GM18873 (cell line): ENCODE results near the gene SPTBN2.

ENCODE experiments used
- ATAC-seq: cut with Tn5 transposase; IDR thresholded peaks from one replicate; pipeline ENCODE4 v1.9.1; 2021; ENCODE audit warnings: mild to moderate bottlenecking, moderate library complexity, moderate number of reproducible peaks; ENCODE audit not compliant: unreplicated experiment, low FRiP score

Gene SPTBN2

DNA sequence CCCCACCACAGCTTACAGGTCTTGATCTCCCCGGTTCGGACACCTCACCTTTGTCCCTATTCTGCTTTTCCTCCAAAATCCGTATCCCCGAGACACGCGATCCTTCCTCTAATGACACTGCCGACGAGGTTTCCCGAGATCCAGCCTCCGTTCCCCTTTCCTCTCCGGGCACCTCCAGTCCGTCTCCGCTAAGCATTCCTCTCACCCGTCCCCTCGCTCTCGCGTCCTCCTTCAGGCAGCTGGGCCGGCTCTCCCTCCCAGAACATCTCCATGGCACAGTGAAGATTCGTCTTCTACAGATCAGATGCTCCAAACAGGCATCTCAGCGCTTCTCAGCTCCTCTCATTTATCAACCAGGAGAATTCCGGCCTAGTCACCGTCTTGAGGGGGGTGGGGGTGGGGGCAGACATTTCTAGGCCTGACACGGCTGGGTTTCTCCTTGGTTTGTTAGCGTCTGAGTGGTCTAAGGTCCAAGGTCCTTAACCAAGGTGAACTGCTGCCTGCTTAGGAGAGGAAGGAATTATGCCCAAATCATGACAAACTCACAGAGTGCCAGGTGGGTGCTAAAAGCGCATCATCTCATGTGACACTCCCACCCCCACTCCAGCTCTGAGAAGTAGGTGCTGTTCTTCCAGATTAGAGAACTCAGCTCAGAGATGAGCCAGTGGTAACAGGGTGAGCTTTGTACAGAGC, at the start of gene SPTBN2:
SPTBN2 (minus strand) TSS at position 524 of the 693 bp plus-strand sequence. CDS start 7,976 bp downstream, outside the sequence.
- ATAC-seq: no peak

DNA sequence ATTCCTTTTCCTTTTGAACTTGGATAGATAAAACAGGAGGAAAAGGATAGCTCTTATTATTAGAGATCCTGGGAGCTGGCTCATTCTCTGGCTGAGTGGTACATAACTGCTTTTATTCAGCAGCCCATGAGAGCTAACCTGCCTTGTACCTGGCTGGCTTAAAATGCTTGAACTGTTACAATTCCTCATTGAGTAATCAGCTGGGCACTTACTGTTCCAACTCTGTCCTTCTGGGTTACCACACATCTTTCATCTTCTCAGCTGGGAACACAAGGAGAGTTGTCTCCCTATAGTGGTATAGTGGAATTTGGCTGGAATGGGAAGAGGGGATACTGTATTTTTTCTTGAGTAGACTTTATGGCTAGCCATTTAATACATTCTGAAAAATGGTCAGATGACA, 39.8 kb upstream of the SPTBN2 start:
- ATAC-seq: no peak

DNA sequence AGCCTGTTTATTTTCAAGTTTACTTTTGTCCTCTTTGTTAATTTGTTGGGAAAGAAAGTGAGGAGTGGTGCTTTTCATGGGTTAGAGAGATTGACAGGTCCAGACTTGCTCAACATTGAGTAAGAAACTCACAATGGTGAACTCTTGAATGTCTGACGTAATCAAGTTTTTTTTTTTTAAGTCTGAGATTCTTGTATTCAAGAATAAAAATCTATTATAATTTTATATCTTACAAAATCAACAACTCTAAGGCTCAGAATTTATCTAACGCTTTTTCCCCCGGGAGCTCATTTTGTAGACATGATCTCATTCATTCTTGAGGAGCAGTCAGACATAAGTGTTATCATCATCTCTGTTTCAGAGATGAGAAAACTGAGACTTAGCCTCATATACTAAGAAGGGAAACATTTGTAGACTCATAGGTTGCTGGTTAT, 39.1 kb upstream of the SPTBN2 start:
- ATAC-seq: no peak

DNA sequence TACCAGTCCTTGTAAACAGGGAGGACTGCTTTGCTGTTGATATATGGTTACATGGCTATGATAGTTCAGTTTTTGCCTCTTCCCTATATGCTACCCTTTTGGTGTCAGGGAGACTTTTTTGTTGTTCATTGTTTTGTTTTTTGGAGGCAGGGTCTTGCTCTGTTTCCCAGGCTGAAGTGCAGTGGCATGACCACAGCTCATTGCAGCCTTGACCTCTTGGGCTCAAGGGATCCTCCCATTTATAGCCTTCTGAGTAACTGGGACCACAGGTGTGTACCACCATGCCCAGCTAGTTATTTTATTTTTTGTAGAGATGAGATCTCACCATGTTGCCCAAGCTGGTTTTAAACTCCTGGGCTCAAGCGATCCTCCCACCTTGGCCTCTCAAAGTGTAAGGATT, 38.6 kb upstream of the SPTBN2 start:
- no peak for ATAC-seq

DNA sequence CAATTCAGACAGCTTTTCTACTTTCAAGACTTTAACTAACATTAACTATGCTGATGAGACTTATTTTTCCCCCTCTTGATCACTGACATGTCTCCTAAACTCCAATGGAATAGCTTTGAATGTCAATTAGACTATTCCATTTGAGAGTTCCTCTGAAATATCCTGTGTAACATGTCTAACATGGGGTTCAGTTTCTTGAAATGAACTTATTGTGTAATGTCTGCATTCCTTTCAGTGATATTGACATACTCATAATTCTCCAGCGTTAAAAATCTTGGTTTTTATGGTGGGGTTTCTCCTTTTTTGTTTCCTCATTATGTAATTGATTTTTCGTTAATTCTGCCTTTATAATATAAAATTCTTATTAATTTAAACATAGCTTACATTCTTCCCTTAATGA, 37.7 kb upstream of the SPTBN2 start:
- ATAC-seq: no peak

DNA sequence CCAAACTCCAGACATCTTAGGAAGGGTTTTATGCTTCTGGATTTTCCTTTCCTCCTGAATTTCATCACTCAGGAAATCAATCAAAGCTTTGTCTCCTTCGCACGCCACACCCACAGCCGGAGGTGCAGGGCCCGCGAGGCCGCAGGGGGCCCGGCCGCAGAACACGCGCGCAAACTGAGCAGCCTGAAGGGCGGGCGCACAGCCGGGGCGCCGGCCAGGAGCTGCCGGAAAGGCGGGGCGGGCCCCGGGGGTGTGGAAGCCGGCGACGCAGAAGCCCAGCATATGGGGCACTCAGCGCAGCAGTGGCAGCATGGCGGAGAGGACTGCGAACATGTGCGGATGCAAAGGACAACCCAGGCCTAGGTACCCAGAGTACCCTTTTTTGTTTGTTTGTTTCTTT, 33.1 kb upstream of the SPTBN2 start:
- no peak for ATAC-seq

DNA sequence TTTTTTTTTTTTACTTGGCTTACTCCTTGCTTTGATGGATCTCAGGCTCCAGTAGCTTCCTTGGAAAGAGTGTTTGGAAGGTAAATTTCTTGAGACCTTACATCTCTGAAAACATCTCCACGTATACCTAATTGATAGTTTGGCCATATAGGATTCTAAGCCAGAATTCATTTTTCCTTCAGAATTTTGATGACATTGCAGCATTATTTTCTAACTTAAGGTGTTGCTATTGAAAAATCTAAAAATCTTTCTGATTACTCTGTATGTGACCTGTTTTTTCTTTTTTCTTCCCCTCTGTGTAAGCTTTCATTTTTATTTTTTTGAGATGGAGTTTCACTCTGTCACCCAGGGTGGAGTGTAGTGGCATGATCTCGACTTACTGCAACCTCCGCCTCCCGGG, 23.1 kb upstream of the SPTBN2 start:
- ATAC-seq: no peak

DNA sequence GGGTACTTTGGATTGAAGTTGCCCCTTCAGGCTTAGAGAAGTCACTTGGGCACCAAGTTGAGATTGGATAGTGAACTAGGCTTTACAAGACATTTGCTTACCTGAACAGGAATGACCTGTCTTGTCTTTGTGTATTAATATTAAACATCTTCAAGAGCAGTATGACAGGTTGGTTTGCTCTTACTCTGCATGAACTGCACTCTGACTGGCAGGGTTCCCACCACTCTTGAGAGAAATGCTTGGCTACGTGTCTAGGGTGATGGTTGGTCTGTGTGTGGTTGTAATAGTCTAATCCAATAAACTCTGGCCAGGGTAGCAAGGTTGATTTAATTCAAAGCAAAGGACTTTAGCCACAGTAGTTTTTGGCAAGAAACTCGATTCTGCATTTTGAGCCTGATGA, 20.1 kb upstream of the SPTBN2 start:
- ATAC-seq: no peak

DNA sequence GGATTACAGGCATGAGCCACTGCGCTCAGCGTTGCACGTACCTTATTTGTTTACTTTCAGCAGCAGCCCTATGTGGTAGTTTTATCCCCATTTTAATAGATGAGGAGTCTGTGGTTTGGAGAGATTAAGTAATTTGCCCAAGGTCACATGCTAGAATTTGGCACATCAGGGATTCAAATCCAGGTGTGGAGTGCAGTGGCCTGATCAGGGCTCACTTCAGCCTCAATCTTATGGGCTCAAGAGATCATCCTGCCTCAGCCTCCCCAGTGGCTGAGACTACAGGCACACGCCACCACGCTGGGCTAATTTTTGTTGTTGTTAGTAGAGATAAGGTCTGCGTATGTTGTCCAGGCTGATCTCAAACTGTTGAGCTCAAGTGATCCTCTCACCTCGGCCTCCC, 18.5 kb upstream of the SPTBN2 start:
- ATAC-seq: no peak

DNA sequence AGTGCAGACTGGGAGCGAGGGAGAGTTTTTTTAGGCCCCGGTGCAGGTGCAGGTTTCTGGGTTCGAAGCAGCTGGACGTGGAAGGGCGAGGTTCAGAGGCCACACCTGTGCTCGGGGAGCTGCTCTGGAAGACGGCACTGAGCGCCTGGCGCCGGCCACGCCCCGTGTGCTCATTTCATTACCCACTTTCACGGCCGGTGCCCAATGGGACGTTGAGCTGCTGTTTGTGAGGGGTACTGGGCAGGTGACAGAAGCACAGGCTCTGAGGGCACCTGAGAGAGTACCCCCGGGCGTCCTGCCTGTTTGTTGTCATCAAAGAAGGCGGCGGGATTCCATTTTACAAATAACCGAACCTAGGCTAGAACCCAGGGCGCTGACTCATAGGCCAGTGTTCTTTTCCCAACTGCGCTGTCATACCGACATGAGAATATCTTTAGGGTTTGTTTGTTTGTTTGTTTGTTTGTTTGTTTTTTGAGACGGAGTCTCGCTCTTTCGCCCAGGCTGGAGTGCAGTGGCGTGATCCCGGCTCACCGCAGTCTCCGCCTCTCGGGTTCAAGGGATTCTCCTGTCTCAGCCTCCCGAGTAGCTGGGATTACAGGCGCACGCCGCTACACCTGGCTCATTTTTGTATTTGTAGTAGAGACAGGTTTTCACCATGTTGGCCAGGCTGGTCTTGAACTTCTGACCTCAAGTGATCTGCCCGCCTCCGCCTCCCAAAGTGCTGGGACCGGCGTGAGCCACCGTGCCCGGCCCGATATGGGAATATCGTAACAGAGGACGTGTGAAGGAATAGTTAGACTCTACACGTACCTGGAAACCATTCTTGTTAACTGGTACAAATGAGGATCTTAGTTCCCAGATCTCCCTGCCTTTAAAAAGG, 16.6 kb upstream of the SPTBN2 start:
- peak; percentile 29 for ATAC-seq

DNA sequence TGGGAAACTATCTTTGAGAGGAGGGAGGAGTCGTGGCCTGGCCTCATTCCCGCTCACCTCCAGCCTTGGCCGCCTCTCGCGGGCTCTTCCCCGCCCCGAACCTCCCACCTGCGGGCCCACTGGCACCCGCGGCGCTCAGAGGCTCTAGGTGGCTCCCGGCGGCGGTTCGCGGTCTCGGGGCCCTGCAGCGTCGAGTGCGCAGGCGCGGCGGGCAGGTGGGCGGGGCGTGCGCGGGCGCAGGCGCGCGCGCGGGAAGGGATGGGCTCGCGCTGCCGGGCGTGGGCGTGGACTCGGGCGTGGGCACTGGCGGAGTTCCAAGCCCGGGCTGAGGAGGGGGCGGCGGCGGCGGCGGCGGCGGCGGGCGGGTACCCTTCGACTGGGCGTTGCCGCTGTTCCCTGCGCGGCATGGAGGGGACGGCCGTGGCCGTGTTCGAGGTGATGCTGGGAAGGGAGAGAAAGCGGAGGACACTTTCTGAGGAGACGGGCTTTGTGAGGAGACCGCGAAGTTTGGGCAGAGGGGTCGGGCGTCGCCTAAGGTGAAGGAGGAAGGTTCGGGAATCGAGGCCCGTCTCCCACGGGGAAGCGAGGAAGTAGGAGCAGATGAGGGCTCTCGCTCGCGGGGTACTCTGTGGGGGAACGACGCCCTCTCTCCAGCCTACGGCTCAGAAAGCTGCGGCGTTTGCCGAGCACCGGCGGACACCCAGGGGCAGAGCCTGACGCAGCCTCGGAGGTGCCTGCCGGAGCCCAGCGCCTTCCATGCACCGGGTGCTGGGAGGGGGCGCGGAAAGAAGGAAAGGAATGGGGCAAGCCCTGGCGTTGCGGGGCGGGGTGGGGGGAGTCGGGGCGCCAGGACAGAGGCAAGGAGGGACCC, 15.7 kb upstream of the SPTBN2 start:
- ATAC-seq: peak; percentile 43

DNA sequence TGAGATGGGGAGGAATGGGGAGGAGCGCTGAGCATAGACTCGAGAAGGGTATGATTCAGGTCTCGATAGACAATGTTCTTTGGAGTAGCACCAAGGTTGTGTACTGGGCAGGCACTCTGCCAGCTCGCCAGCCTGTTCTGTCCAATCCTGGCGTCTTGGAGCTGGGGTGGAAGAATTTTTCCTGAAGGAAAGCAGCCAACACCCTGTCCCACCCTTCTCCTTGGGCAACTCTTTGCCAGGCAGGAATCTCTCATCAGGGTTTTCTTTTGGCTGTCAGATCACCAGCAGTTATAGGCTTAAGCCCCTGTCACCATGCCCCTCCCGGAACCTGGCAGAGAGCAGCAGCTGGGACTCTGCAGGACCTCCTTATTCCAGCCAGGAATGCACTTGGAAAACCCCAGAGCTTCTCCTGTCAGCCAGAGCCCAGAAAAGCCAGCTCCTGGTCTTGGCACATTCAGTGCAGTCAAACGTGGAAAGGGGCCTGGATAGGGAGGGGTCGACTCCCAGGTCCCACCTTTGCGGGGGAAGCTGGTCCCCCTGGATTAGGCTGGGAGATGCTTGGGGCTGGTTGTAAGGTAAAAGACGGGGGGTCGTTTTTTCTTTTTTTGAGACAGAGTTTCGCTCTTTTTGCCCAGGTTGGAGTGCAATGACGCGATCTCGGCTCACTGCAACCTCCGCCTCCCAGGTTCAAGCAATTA, 14.4 kb upstream of the SPTBN2 start:
- ATAC-seq: no peak

DNA sequence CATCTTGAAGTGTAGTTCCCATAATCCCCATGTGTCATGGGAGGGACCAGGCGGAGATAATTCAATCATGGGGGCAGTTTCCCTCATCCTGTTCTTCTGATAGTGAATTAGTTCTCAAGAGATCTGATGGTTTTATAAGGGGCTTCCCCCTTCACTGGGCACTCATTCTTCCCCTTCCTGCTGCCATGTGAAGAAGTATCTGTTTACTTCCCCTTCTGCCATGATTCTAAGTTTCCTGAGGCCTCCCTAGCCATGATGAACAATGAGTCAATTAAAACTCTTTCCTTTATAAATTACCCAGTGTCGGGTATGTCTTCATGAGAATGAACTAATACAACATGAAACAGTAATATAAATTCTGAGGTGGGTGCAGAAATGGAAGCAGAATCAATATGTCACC, 12.1 kb upstream of the SPTBN2 start:
- no peak for ATAC-seq

DNA sequence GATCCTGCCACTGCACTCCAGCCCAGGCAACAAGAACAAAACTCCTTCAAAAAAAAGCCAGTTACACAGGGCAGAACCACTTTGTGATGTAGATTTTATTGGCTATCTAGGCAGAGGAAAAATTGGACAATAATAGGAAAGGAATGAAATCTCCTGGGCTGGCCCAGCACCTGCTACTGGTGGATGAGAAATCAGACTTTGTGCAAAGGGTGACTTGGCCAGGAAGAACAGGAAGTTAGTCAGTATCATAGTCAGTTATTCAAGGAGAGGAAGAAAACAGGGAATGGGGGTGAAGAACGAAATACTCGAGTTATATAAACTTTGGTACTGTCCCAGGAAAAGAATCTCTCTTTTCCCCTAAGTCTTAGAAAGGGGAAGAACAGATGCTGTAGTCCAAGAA, 11.0 kb upstream of the SPTBN2 start:
- ATAC-seq: no peak

DNA sequence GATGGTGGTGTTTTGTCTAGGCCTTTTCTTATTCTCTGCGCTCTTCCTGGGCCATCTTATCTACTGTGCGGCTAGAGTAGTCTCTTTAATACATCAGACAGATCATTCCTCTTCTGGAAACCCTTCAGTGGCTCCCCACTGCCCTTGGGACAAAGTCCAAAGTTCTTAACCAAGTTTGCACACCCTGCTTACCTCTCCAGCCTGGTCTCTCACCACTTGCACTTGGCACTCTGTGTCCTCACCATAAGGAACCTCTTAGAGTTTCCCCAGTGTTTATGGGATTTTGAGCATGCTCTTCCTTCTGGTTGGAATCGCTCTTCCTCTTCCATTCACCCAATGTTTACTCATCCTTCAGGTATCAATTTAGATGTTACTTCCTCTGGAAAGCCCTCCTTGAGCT, 5.2 kb upstream of the SPTBN2 start:
- ATAC-seq: no peak

DNA sequence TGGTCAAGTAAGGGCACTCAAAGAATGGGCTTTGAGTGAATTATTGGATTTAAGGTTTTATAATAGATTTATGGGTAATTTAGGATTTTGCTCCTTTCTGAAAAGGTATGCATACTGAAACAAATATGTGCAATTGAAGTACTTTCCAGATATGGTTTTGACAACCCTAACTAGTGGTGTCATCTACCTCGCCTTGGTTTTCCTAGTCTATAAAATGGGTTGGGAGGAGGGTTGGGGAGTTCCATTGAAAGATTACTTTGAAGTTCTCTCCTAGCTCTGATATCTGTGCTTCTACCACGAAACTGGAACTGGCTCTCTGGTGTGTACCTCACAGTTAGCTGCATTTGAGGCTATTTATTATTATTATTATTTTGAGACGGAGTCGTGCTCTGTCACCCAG, 431 bp upstream of the SPTBN2 start:
- no peak for ATAC-seq

DNA sequence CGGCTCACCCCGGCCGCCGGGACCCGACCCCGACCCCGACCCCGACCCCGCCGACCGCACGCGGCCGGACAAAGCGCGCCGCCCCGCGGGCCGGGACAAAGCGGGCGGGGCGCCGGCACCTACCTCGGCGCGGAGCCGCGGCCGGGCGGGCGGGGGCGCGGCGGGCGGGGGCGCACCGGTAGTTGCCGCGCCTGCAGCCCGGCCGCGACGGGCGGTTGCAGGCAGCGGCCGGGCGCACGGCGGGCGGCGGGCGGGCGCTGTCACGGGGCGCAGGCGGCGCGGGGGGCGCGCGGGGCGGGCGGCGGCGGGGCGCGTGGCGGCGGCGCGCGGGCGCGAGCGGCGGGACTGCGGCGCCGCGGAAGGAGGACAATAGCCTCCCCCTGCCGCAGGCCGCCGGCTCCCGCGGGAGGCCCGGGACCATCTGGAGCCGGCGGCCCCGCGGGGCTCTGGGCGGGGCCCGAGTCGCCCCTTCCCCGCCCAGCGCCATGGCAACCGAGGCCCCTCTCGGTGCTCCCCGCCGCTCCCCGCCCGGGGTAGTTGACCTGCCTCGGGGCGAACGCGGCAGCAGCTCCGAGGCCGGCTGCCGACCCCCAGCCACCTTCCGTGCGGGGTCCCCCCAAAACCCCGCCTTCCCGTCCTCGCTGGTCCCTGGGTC, 851 bp downstream of the SPTBN2 start:
- no peak for ATAC-seq

DNA sequence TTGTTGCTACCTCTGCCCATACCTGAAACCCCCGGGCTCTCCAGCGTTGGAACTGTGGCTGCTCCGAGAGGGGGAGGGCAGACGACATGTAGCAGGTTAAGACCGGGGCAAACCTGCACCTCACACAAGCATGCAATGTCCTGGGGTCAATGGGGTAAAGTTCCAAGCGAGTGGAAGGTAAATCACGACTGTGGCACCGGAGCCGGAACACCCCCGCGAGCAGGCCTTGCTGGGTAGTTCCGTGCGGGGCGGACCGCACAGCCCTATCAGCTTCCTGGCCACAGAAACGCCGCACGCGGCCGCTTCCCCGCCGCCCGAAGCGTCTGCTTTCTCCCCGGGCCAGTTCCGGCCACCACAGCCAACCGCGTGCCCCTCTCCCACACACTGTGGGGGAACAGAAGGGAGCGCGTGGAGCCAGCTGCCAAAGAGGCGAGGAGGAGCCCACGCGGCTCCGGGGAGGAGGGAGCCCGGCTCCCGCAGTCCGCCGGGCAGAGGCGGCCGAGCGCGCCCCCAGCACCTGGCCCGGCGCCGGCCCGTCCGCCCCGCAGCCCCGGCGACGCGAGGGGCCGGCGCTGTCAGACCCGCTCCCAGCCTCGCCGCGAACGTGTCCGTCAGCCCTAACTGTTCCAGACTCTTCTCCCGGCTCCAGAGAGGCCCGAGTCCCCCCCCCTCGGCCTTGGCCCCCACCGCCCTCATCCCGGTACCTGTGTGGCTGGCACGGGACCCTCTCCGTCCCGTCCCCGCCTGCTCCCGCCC, 1.6 kb downstream of the SPTBN2 start:
- no peak for ATAC-seq

DNA sequence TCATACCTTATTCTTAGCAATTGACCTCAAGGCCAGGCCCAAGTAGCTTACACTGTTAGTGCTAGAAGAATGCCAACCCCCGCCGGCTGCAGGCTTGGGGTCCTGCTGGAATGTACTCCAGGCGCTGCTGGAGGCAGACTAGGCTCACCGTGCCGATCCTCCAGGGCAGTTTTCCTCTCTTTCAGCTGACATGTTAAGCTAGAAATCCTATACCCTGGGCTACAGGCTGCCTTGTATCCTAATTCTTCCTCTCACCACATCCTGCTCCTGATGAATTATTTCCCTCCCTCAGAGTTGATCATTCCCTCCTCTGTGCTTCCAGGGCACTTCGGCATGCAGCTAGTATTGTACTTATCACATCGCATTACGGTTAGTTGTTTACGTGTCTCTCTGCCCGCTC, 3.4 kb downstream of the SPTBN2 start:
- ATAC-seq: no peak
